HG03139 (cell line): Measurements from ENCODE around the gene KANK3.
"Not testable (repeated sequence)": the region's sequence is repeated elsewhere in the genome, so short reads cannot be mapped to it uniquely, and the experiment has no call there.

Experiments used
- ATAC-seq: cut with Tn5 transposase; IDR thresholded peaks from one replicate; pipeline ENCODE4 v1.9.1; 2021; ENCODE audit not compliant: unreplicated experiment

KANK3 gene

DNA sequence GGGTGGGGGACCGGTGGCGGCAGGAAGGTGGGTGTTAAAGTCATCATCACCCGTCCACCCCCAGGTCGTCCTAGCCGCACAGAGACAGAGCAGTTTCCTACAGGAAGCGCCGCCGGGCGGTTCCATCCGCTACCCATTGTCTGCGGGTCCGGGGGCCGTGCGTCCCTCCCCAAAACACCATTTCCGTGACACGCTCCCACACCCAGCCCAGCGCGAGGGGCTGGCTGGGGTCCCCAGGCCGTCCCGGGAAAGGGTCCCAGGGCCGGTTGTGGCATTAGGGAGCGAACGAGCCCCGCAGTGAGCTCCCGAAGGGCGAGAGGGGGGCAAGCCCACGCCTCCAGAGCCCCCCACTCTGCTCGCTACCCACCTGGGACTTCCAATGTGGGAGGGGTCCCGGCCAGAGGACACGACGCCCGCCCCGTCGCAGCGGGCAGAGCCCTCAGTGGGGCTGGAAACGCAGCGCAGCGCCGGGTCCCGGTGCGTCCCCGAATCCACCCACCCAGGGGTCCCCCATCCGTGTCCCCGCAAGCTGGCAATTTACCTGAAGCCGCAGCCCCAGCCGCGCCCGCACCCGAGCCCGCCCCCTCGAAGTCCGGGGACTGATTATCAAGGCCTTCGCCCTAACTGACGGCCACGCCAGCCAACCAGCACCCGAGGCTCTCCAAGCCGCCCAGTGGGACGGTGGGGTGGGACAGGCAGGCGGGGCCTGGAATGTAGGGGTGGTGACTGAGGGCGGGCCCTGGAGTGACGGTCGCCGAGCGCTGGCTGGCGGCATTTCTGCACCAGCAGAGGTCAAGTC lies at the start of gene KANK3:
TSS of gene KANK3 (minus strand) at position 579 of the 799 bp plus-strand sequence. CDS start 5,434 bp downstream, outside the sequence.
- ATAC-seq = peak; percentile 91

DNA sequence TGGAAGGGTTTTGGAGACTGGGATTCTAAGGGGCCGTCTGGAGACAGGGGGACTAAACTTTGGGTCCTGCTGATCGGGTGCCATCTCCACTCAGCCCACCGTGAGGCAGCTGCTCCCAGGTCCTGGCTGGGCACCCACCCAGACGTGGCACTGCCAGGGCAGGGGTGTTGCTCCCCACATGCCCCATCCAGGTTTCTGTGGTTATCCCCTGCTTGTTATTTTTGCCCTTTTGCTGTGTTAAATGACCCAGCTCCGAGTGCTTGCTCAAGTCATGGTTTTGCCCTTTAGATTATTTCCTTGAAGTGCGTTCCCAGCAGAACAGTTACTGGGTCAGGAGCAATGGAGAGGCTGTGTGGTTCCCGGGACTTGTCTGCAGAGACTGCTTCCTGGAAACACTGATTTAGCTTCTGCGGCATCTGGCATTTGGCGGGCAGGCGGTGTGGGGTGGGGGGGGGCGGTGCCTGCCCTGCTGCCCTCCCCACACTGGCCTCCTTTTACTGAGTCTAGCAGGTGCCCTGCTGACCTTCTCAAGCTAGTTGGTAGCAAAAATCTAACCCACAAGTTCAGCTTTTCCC lies 49.0 kb upstream of the KANK3 start:
- no peak for ATAC-seq

DNA sequence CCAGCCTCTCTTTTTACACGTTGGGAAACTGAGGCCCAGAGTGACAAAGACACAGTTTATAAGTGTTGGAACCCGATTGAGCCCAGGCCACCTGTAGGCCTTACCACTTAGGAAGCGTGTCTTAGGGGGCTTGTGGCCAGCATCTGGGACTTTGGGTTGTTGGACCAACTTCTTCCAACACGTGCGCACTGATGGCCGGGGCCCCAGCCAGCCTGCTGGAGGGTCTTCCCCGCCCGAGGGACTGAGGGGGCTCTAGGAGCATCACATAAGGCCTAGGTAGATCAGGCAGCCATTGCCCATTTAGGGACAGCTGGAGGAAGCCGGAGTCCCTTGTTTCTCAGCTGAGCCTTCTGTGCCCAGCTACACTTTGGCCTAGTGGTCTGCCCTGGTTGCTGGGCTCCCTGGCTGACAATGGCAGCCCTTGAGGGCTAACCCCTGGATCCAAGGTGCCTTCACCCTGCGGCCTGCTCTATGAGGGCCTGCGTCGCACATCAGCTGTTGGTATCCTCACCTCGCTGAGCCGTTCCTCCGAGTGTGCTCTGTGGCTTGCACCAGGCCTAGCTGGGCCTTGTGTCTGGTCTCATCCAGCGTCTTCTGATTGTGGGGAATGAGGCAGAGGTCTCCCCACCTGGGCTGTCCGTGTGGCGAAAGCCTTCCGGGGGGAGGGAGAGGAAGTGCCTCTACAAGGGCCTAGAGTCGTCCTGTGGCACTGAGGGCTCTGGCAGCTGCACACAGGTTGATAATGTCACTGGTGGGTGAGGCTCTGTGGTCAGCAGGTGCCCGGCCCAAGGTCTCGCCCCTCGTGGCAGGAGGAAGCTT lies 48.3 kb upstream of the KANK3 start:
- no peak for ATAC-seq

- peak; percentile 33 for ATAC-seq
These were observed 47.5 kb upstream of the KANK3 start for GRCh38 chr19:8390617-8390981.

DNA sequence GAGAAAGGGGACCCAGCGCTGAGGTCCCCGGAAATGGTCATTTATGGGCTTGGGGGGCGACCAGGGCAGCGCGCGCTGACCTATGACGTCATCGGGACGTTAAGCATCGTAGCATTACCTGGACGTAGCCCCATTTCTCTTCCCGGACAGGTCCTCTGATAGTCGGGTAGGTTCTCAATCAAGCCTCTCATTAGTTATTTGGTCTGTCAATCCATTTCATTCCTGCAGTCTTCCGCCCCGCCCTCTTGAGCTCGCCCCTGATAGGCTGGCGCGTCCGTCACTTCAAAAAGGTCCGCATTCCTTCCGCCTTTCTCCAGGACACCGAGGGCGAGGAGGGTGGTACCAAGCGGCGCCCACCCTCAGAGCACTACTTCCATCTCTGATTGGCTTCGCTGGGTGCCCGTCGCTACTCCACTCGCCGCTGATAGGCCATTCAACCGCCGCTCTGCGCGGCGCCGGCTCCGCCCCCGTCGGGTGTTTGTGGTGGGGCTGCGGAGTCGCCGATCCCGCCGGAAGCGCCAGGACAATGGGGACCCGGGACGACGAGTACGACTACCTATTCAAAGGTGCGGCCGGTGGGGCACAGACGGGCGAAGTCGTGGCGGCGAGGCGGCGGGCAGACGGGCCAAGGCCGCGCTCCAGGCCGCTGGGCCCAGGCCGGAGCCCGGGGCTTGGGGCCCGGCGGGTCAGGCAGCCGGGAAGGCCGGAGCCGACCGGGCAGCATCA lies 47.0 kb upstream of the KANK3 start, which contains the start of gene RAB11B:
TSS of gene RAB11B (plus strand) at position 470 of the 726 bp plus-strand sequence. CDS start at position 527, 57 bp downstream.
- ATAC-seq = peak; percentile 88

DNA sequence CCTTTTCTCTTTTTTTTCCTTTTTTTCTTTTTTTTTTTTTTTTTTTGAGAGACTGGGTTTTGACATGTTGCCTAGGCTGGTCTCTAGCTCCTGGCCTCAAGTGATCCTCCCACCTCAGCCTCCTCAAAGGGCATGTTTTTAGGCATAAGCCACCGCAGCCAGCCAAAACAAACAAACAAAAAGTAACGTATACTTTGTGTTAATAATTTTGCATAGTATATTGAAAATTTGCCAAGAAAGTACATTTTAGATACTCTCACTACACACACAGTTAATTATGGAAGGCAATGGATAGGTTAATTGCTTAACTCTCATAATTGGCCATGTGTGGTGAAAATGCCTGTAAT lies 45.5 kb upstream of the KANK3 start:
- ATAC-seq = no peak

- no peak for ATAC-seq
These were observed 44.9 kb upstream of the KANK3 start for GRCh38 chr19:8387688-8388611.

DNA sequence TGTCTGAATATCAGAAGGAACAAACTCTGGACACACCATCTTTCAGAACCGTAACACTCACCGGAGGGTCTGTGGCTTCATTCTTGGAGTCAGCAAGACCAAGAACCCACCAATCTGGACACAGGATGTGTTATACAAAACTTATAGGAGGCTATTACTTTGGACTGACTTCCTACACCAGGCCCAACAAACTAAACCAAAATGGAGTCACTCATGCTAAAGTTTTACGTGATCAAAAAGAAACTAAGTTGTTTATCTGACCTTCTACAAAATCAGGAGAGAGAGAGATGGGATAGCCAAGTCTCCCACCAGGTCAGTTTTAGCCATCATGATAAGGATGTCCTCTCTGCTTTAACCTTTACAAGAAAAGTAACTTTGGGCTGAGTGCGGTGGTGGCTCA lies 43.9 kb upstream of the KANK3 start:
- no peak for ATAC-seq

GRCh38 chr19:8386419-8386818 lies 43.4 kb upstream of the KANK3 start:
- ATAC-seq = not testable (repeated sequence)

DNA sequence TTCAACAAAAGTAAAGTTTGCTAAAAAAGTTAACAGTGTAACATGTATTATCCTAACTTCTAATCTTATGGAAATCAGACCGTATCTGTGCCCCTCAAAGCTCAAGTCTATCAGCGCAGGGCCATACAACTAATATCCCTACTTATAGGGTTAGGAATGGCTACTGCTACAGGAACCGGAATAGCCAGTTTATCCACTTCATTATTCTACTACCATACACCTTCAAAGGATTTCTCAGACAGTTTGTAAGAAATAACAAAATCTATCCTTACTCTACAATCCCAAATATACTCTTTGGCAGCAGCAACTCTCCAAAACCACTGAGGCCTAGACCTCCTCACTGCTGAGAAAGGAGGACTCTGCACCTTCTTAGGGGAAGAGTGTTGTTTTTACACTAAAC lies 42.5 kb upstream of the KANK3 start:
- ATAC-seq = not testable (repeated sequence)

- not testable (repeated sequence) for ATAC-seq
These were observed 42.0 kb upstream of the KANK3 start for GRCh38 chr19:8385103-8385502.

DNA sequence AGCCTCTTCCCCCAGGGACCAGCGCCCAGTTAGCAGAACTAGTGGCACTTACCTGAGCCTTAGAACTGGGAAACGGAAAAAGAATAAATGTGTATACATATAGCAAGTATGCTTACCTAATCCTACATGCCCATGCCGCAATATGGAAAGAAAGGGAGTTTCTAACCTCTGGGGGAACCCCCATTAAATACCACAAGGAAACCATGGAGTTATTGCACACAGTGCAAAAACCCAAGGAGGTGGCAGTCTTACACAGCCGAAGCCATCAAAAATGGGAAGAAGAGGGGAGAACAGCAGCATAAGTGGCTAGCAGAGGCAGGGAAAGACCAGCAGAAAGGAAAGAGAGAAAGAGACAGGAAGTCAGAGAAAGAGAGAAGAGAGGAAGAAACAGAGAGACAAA lies 41.5 kb upstream of the KANK3 start:
- ATAC-seq = not testable (repeated sequence)

- not testable (repeated sequence) for ATAC-seq
These were observed 36.3 kb upstream of the KANK3 start for GRCh38 chr19:8379156-8379891.

- no peak for ATAC-seq
These were observed 34.5 kb upstream of the KANK3 start for GRCh38 chr19:8377598-8377997.

GRCh38 chr19:8376373-8376974 lies 33.4 kb upstream of the KANK3 start:
- not testable (repeated sequence) for ATAC-seq

GRCh38 chr19:8375766-8376165 lies 32.7 kb upstream of the KANK3 start:
- ATAC-seq = not testable (repeated sequence)

GRCh38 chr19:8373867-8374813 lies 31.1 kb upstream of the KANK3 start:
- ATAC-seq = no peak
